Heart right ventricle (tissue), 16 donors: ENCODE data around the gene DPH2. TPM values are rescaled to one million over a fixed set of nuclear protein-coding genes. Genes with fewer than 3 reads are reported as not detected.

Experiments used
- ATAC-seq, 8 donors: fragments of 200-7000 bp; cut with Tn5 transposase; one replicate each; pipeline ENCODE4 v1.9.1; 2020; ENCODE audit warnings: mild to moderate bottlenecking in 8 of 8, moderate library complexity in 8 of 8, moderate number of reproducible peaks in 1 of 8
- DNase-seq, 2 donors: peaks; one replicate each; pipeline ENCODE4 v3.0.0-alpha.2; 2020
- H3K27ac ChIP-seq, 10 donors: fragments of 200-600 bp; sonication (generic) in 2 of 10; one replicate each; pipeline versions ENCODE4 v1.5.0 to v1.8.0; 2020 to 2022; ENCODE audit warnings: mild to moderate bottlenecking in 3 of 10
- H3K27me3 ChIP-seq, 7 donors: fragments of 200-600 bp; one replicate each; pipeline ENCODE4 v1.8.0; 2021 to 2022; ENCODE audit warnings: mild to moderate bottlenecking in 2 of 7
- H3K36me3 ChIP-seq, 9 donors: fragments of 200-600 bp; sonication (generic) in 1 of 9; one replicate each; pipeline versions ENCODE4 v1.5.0 to v1.8.0; 2020 to 2022; ENCODE audit warnings: mild to moderate bottlenecking in 2 of 9
- H3K4me1 ChIP-seq, 9 donors: fragments of 200-600 bp; sonication (generic) in 1 of 9; one replicate each; pipeline versions ENCODE4 v1.5.0 to v1.8.0; 2020 to 2022; ENCODE audit warnings: mild to moderate bottlenecking in 4 of 9
- H3K4me3 ChIP-seq, 10 donors: fragments of 200-600 bp; sonication (generic) in 2 of 10; one replicate each; pipeline versions ENCODE4 v1.5.0 to v1.8.0; 2020 to 2022; ENCODE audit warnings: mild to moderate bottlenecking in 7 of 10, moderate library complexity in 2 of 10
- H3K9me3 ChIP-seq, 11 donors: fragments of 200-600 bp in 10 of 11; sonication (generic) in 2 of 11; one replicate each; pipeline versions ENCODE4 v1.5.0 to v1.8.0; 2013 to 2022; ENCODE audit warnings: mild to moderate bottlenecking in 2 of 11, control low read depth in 1 of 11, moderate library complexity in 1 of 11
- WGBS, 2 donors: extraction: QIAGEN DNeasy Blood & Tissue Kit; methylation state at CpG; one replicate each; pipeline ENCODE4 v1.1.7; 2013; ENCODE audit warnings: inconsistent platforms in 1 of 2; 5-methylcytosine and 5-hydroxymethylcytosine counted together
- intact Hi-C, 10 donors: fragments of 100-400 bp; cut with DNase I; formaldehyde crosslinking; loops; one replicate each; pipeline versions ENCODE4 v1.11.1 to v1.14.2; 2022
- polyA plus RNA-seq, 2 donors: library from polyadenylated mRNA; stranded (reverse); fragments of 200-250 nt; gene quantifications; one replicate each; pipeline ENCODE4 v1.2.3, GENCODE V29; 2013
- total RNA-seq, 10 donors: library from RNA; stranded (reverse); fragmentation: NEBNext Ultra II Directional in 3 of 10; extraction: Animal tissue kit (Norgen Biotek cat#: 25700) in 3 of 10; gene quantifications; one replicate each; pipeline versions ENCODE4 v1.2.1 to v1.2.4, GENCODE V29; 2021 to 2023
- TF ChIP-seq, protein P1 (sequence below), 9 donors: fragments of 200-600 bp; sonication (generic) in 2 of 9; IDR thresholded peaks; one replicate each; pipeline versions ENCODE4 v1.5.0 to v1.8.0; 2021 to 2022; ENCODE audit warnings: antibody characterized with exemption in 9 of 9, mild to moderate bottlenecking in 5 of 9, moderate library complexity in 1 of 9
- donor health status: Arrhythmogenic right ventricular cardiomyopathy.
- donor health status: ischemic (EF 13 %, LVEDD 7.1; RV severe dilation, severe dysfunction).
- donor health status: healthy with polysubstance abuse.
- donor health status: DM: no; HTN: yes; CAD: no.
- donor health status: DM: no; HTN: no; CAD: no.
- donor health status: ischemic (EF 25% LVEDD 6.9; RV normal size, moderate dysfunction).
- donor health status: ischemic (EF 25% LVEDD 5.7; RV mildly dilated, moderate dysfunction).
- donor health status: healthy.
- donor health status: DM: yes; HTN: yes; CAD: no.
- donor health status: Ischemic cardiomyopathy.
- donor health status: ischemic (EF 35%, LVEDD 5.7; RV mildly dilated, moderate dysfunction).
- donor health status: nonischemic (EF 11% LVEDD 7.7; RV severe dilation, severe dysfunction).
- donor health status: DM: yes; HTN: yes; CAD: no.
- donor health status: PGD.
- donor health status: ischemic (EF 29% LVEDD 5.4; RV normal size, mild dysfunction).
- donor health status: nonischemic (EF 23%, LVEDD 6.1; RV moderate dilation, normal function).

Gene DPH2
- total and polyA plus RNA-seq, 12 donors = 9.4 to 33.7 (median 14.3) TPM

DNA sequence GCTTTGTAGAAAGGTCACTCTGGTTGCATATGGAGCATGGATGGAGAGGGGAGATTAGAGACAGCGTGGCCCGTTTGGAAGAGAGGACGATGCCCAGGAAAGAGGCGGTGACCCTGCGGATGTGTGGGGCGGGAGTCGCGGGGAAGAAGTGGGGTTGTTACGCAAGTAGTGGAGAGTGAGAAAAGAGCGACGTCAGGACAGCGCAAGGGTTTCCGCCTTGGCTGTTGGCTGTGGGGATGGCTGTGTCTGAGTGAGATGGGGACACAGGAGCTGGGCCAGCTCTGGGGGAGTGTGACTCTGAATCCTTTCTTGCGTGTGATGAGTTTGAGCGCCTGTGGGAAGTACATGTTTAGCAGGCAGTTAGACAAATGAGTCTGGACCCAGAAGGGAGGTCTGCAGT lies 13.0 kb downstream of the DPH2 start:
- Histone ChIP-seq H3K27ac (peak overlapping the region in 1 of 10 donors; percentile 36), H3K9me3 (no peaks in the 10 kb centered on the region), H3K36me3 (peaks cover 0 to 27% (median 4%) of the 10 kb centered on the region in 9 donors), H3K4me3 (no peak overlapping the region), H3K4me1 (peaks cover 7 to 25% (median 19%) of the 10 kb centered on the region in 9 donors), H3K27me3 (no peaks in the 10 kb centered on the region)
- TF ChIP-seq, protein P1, sequence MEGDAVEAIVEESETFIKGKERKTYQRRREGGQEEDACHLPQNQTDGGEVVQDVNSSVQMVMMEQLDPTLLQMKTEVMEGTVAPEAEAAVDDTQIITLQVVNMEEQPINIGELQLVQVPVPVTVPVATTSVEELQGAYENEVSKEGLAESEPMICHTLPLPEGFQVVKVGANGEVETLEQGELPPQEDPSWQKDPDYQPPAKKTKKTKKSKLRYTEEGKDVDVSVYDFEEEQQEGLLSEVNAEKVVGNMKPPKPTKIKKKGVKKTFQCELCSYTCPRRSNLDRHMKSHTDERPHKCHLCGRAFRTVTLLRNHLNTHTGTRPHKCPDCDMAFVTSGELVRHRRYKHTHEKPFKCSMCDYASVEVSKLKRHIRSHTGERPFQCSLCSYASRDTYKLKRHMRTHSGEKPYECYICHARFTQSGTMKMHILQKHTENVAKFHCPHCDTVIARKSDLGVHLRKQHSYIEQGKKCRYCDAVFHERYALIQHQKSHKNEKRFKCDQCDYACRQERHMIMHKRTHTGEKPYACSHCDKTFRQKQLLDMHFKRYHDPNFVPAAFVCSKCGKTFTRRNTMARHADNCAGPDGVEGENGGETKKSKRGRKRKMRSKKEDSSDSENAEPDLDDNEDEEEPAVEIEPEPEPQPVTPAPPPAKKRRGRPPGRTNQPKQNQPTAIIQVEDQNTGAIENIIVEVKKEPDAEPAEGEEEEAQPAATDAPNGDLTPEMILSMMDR (IDR thresholded peaks at IDR 0.05) = no peak
- 86% methylated on average over 15 of the region's 15 CpGs for WGBS, 2 donors
- intact Hi-C loops = no loop called here
- DNase-seq (no peak), ATAC-seq (no peak)

DNA sequence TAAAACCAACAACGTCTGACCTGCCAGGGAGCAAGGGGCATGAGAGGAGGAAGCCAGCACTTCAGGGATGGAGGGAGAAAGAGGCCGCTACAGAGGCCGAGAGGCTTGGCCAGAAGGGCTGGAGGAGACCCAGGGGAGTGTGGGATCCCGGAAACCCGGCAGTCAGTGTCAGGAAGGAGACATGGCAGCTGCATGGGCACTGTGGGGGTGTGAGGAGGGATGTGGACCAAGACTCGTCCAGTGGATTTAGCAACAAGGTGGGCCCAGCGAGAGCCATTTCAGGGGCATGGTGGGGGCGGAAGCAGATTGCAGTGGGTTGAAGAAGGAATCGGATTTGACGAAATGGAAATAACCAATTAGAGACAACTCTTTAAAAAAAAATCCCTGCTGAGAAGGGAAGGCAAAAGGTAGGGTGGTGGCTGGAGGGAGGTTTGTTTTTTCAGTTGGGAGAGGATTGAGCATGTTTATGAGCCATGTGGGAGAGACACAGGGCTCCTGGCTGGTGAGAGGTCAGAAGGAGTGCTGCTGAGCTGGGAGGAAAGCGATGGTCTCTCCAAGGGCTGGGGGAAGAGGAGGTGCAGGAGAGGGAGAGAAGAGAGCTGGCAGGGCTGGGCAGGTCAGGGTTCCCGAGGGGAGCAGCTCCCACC lies 13.6 kb downstream of the DPH2 start:
- WGBS, 2 donors = 74 to 77% methylated on average over 12 of the region's 12 CpGs
- TF ChIP-seq, protein P1 (IDR thresholded peaks at IDR 0.05) = no peak
- Histone ChIP-seq H3K36me3 (peaks cover 0 to 22% (median 0%) of the 10 kb centered on the region in 9 donors), H3K9me3 (no peaks in the 10 kb centered on the region), H3K27ac (peak overlapping the region in 1 of 10 donors; percentile 36), H3K27me3 (no peaks in the 10 kb centered on the region), H3K4me1 (peaks cover 6 to 20% (median 15%) of the 10 kb centered on the region in 9 donors), H3K4me3 (no peak overlapping the region)
- intact Hi-C loops = no loop called here
- DNase-seq (no peak), ATAC-seq (no peak)

GRCh38 chr1:43984855-43985254 lies 15.0 kb downstream of the DPH2 start:
- Histone ChIP-seq H3K27me3 (no peaks in the 10 kb centered on the region), H3K36me3 (peaks cover 0 to 22% (median 0%) of the 10 kb centered on the region in 9 donors), H3K4me1 (peaks cover 3 to 12% (median 7%) of the 10 kb centered on the region in 9 donors), H3K4me3 (no peak overlapping the region), H3K9me3 (no peaks in the 10 kb centered on the region), H3K27ac (no peak overlapping the region)
- TF ChIP-seq, protein P1 (IDR thresholded peaks at IDR 0.05) = no peak
- 95 to 98% methylated on average over 16 of the region's 16 CpGs for WGBS, 2 donors
- ATAC-seq (no peak), DNase-seq (no peak)
- intact Hi-C loops = no loop called here

DNA sequence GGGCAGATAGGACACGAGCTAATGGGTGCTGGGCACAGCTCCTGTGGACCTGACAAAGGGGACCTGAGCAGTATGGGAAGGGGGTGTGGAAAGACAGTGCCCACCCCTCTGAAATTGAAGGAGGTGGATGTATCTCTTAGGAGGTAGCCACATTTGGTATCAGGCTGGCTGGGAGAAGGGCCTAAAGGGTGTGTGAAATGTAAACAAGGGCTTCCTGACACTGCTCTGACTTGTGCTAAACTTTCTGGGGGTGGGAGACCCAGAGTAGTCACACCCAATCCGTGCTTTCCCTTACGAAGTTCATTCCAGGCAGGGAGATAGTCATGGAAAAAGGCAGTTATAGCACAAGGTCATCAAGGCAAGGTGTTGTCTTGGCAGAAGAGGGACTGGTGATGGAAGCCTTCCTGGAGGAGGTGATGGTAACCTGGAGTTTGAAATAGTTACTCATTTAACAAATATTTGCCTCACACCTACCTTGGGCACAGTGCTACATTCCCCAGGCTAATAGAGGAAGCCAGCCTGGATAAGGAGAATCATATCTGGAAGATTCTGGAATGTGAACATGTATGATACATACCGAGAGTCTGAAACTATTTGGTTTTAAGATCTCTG lies 16.3 kb downstream of the DPH2 start:
- Histone ChIP-seq H3K36me3 (peaks cover 0 to 19% (median 0%) of the 10 kb centered on the region in 9 donors), H3K4me3 (no peak overlapping the region), H3K9me3 (no peaks in the 10 kb centered on the region), H3K27ac (no peak overlapping the region), H3K4me1 (peaks cover 4 to 8% (median 6%) of the 10 kb centered on the region in 9 donors), H3K27me3 (no peaks in the 10 kb centered on the region)
- 86 to 89% methylated on average over 4 of the region's 4 CpGs for WGBS, 2 donors
- ATAC-seq (no peak), DNase-seq (no peak)
- TF ChIP-seq, protein P1 (IDR thresholded peaks at IDR 0.05) = no peak
- intact Hi-C loops = no loop called here
